ENCODE measurements around the gene FGF23.
A peak's percentile ranks its signal among the peaks of the same experiment; 100 is the strongest.

FGF23 gene

GRCh38 chr12:4323396-4323795 is 56.1 kb downstream of the FGF23 start:
- TF ChIP-seq FOXA1 (IDR thresholded peaks at IDR 0.05) (no peak), CTBP1 (IDR thresholded peaks at IDR 0.05; ENCODE audit: borderline replicate concordance) (no peak), LEF1 (IDR thresholded peaks at IDR 0.05; ENCODE audit: borderline replicate concordance) (no peak), HDGF (IDR thresholded peaks at IDR 0.05; ENCODE audit: borderline replicate concordance) (no peak), FOXM1 (IDR thresholded peaks at IDR 0.05; ENCODE audit: borderline replicate concordance) (no peak), L3MBTL2 (conservative IDR thresholded peaks at IDR 0.05) (no peak), FOXK2 (IDR thresholded peaks at IDR 0.05) (no peak), ARNT (IDR thresholded peaks at IDR 0.05) (no peak), ZNF384 (IDR thresholded peaks at IDR 0.05) (no peak)
- DNase-seq (ENCODE audit: extremely low spot score): no peak
- POLR2A ChIA-PET: no interaction called here
- CTCF ChIA-PET: interaction anchor here (0.6 kb wide), 1 partner anchor 29 kb away, joined by 3 read pairs; no protein-coding TSS in a partner anchor

GRCh38 chr12:4322726-4323125 is 56.8 kb downstream of the FGF23 start:
- ChIA-PET POLR2A (no interaction called here), CTCF (interaction anchor here (0.6 to 0.9 kb wide), 2 partner anchors 13 to 29 kb away, joined by 3 read pairs; no protein-coding TSS in a partner anchor)
- DNase-seq (ENCODE audit: extremely low spot score): no peak
- TF ChIP-seq ARNT (IDR thresholded peaks at IDR 0.05) (no peak), TARDBP (IDR thresholded peaks at IDR 0.05) (no peak), FOXM1 (IDR thresholded peaks at IDR 0.05; ENCODE audit: borderline replicate concordance) (no peak), BHLHE40 (IDR thresholded peaks at IDR 0.05; ENCODE audit: borderline replicate concordance) (no peak), ELF4 (IDR thresholded peaks at IDR 0.05) (no peak), LEF1 (IDR thresholded peaks at IDR 0.05; ENCODE audit: borderline replicate concordance) (no peak), HDGF (IDR thresholded peaks at IDR 0.05; ENCODE audit: borderline replicate concordance) (no peak), CTBP1 (IDR thresholded peaks at IDR 0.05; ENCODE audit: borderline replicate concordance) (no peak), NFRKB (IDR thresholded peaks at IDR 0.05) (no peak), FOXK2 (IDR thresholded peaks at IDR 0.05) (no peak), PKNOX1 (IDR thresholded peaks at IDR 0.05) (no peak), SP1 (IDR thresholded peaks at IDR 0.05) (no peak), ZNF384 (IDR thresholded peaks at IDR 0.05) (no peak), FOXA1 (IDR thresholded peaks at IDR 0.05) (no peak), L3MBTL2 (conservative IDR thresholded peaks at IDR 0.05) (no peak)

GRCh38 chr12:4320853-4321701 is 58.4 kb downstream of the FGF23 start, which contains the start of gene TIGAR:
Gene TIGAR, plus strand, starts transcription at chr12:4321213. Its CDS starts 59 bp downstream, at chr12:4321272.
- peak; percentile 96 for DNase-seq (ENCODE audit: extremely low spot score)
- CTCF ChIA-PET: interaction anchor here (0.5 kb wide), 1 partner anchor 437 kb away, joined by 3 read pairs; no protein-coding TSS in a partner anchor
- POLR2A ChIA-PET: interaction anchor here (0.6 to 1.5 kb wide), 4 partner anchors 11 to 606 kb away, joined by 3 read pairs; partner anchors contain the start of gene CCND2
- TF ChIP-seq L3MBTL2 (conservative IDR thresholded peaks at IDR 0.05): no peak
- peak; percentile 54 for TF ChIP-seq PKNOX1 (IDR thresholded peaks at IDR 0.05)
- peak; percentile 32; the same call in 1 of the 2 replicates for TF ChIP-seq ELF4 (IDR thresholded peaks at IDR 0.05)

GRCh38 chr12:4320497-4320852 is 59.0 kb downstream of the FGF23 start:
- ChIA-PET CTCF (no interaction called here), POLR2A (interaction anchor here (0.6 to 1.5 kb wide), 6 partner anchors 10 to 967 kb away, joined by 3 read pairs; no protein-coding TSS in a partner anchor)
- no peak for DNase-seq (ENCODE audit: extremely low spot score)
- TF ChIP-seq BHLHE40 (IDR thresholded peaks at IDR 0.05; ENCODE audit: borderline replicate concordance): no peak
- TF ChIP-seq L3MBTL2 (conservative IDR thresholded peaks at IDR 0.05): peak; percentile 66
- TF ChIP-seq ARNT (IDR thresholded peaks at IDR 0.05): no peak
- no peak for TF ChIP-seq SUZ12 (IDR thresholded peaks at IDR 0.05)
